IMR-90 (cell line): ENCODE data around the gene INPP4A. TPM values are rescaled to one million over a fixed set of nuclear protein-coding genes. Genes with fewer than 3 reads are reported as not detected.

Experiments used
- ATAC-seq: fragments of 200-7000 bp; cut with Tn5 transposase; 2 replicates; pipeline ENCODE4 v1.9.1; 2020; ENCODE audit warnings: low read depth, mild to moderate bottlenecking, moderate library complexity
- BruUV-seq: library from RNA; stranded (reverse); fragments of 400-500 nt; replicated peaks from 2 replicates; lab custom pipeline; 2021; lab: Mats Ljungman, UMichigan
- CTCF ChIA-PET: fragments of 300-600 bp; formaldehyde crosslinking; extraction: SDS; loops from one replicate; lab custom pipeline; 2021; ENCODE audit warnings: antibody characterized with exemption; lab: Yijun Ruan, JAX
- POLR2A ChIA-PET: fragments of 300-600 bp; sonication (Branson Sonifier 250); formaldehyde crosslinking; loops from one replicate; lab custom pipeline; 2022; ENCODE audit warnings: antibody characterized with exemption; ENCODE audit not compliant: unreplicated experiment; lab: Charles Lee
- DNase-seq: peaks from one replicate; pipeline ENCODE4 v3.0.0; 2013
- H2AFZ ChIP-seq: replicated peaks from 2 replicates; pipeline ENCODE3; 2013; ENCODE audit warnings: low read length, mild to moderate bottlenecking; ENCODE audit not compliant: poor library complexity
- H2AK5ac ChIP-seq: 2 replicates; pipeline ENCODE4 v1.6.1; 2013; ENCODE audit warnings: low read depth, low read length, inconsistent platforms
- H2AK9ac ChIP-seq: replicated peaks from 2 replicates; pipeline ENCODE3; 2013; ENCODE audit warnings: mild to moderate bottlenecking, low read depth, low read length, moderate library complexity; ENCODE audit not compliant: poor library complexity
- H2BK120ac ChIP-seq: 2 replicates; pipeline ENCODE4 v1.6.1; 2013; ENCODE audit warnings: low read depth, low read length, inconsistent platforms
- H2BK15ac ChIP-seq: 3 replicates; pipeline ENCODE4 v1.6.1; 2013; ENCODE audit warnings: low read depth, low read length, inconsistent platforms
- H2BK20ac ChIP-seq: 2 replicates; pipeline ENCODE4 v1.6.1; 2013; ENCODE audit warnings: low read depth, mild to moderate bottlenecking, inconsistent platforms, low read length, moderate library complexity
- H2BK5ac ChIP-seq: 2 replicates; pipeline ENCODE4 v1.6.1; 2013; ENCODE audit warnings: mild to moderate bottlenecking, low read depth, low read length, inconsistent platforms; ENCODE audit not compliant: poor library complexity, severe bottlenecking
- H3K14ac ChIP-seq: replicated peaks from 2 replicates; pipeline ENCODE4 v1.6.1; 2013; ENCODE audit warnings: low read depth, low read length, inconsistent platforms
- H3K18ac ChIP-seq: 2 replicates; pipeline ENCODE4 v1.6.1; 2013; ENCODE audit warnings: low read depth, low read length, control low read depth
- H3K23ac ChIP-seq: 2 replicates; pipeline ENCODE4 v1.6.1; 2013; ENCODE audit warnings: low read depth, low read length, inconsistent platforms
- H3K27ac ChIP-seq: 2 replicates; pipeline ENCODE4 v1.5.1; 2013; ENCODE audit warnings: mild to moderate bottlenecking, control low read depth, low read length; ENCODE audit not compliant: insufficient read depth
- H3K27me3 ChIP-seq: 2 replicates; pipeline ENCODE4 v1.6.1; 2013; ENCODE audit warnings: low read length; ENCODE audit not compliant: control insufficient read depth, insufficient read depth
- H3K36me3 ChIP-seq: 2 replicates; pipeline ENCODE4 v1.6.1; 2013; ENCODE audit warnings: low read length, mixed read lengths; ENCODE audit not compliant: control insufficient read depth, insufficient read depth
- H3K4ac ChIP-seq: 2 replicates; pipeline ENCODE4 v1.6.1; 2013; ENCODE audit warnings: low read depth, low read length, inconsistent platforms
- H3K4me1 ChIP-seq: 2 replicates; pipeline ENCODE4 v1.6.1; 2013; ENCODE audit warnings: low read length, mixed read lengths; ENCODE audit not compliant: control insufficient read depth, insufficient read depth
- H3K4me2 ChIP-seq: 2 replicates; pipeline ENCODE4 v1.6.1; 2013; ENCODE audit warnings: low read depth, mild to moderate bottlenecking, control low read depth, low read length, moderate library complexity
- H3K4me3 ChIP-seq: 2 replicates; pipeline ENCODE4 v1.5.1; 2013; ENCODE audit warnings: low read depth, mild to moderate bottlenecking, control low read depth, low read length, moderate library complexity; ENCODE audit not compliant: insufficient read depth
- H3K56ac ChIP-seq: 2 replicates; pipeline ENCODE4 v1.6.1; 2013; ENCODE audit warnings: low read length, inconsistent platforms; ENCODE audit not compliant: insufficient read depth; ENCODE audit errors: extremely low read depth
- H3K79me1 ChIP-seq, 2 experiments: 2 replicates each; pipeline ENCODE4 v1.6.1; 2013; ENCODE audit warnings: low read length in 2 of 2, inconsistent platforms in 1 of 2, low read depth in 1 of 2
- H3K9ac ChIP-seq: 2 replicates; pipeline ENCODE4 v1.6.1; 2013; ENCODE audit warnings: low read depth, low read length, control low read depth
- H3K9me1 ChIP-seq: 2 replicates; pipeline ENCODE4 v1.6.1; 2013; ENCODE audit warnings: low read length, inconsistent platforms; ENCODE audit not compliant: insufficient read depth
- H3K9me3 ChIP-seq: 2 replicates; pipeline ENCODE4 v1.6.1; 2013; ENCODE audit warnings: low read length; ENCODE audit not compliant: control insufficient read depth, insufficient read depth
- H4K20me1 ChIP-seq: 2 replicates; pipeline ENCODE4 v1.6.1; 2013; ENCODE audit warnings: low read length, inconsistent platforms; ENCODE audit not compliant: insufficient read depth
- H4K5ac ChIP-seq: 2 replicates; pipeline ENCODE4 v1.6.1; 2013; ENCODE audit warnings: mild to moderate bottlenecking, low read depth, low read length, control low read depth
- H4K8ac ChIP-seq, 2 experiments: 2 replicates each; pipeline ENCODE4 v1.6.1; 2013; ENCODE audit warnings: low read depth in 2 of 2, low read length in 2 of 2, control low read depth in 1 of 2, inconsistent platforms in 1 of 2
- H4K91ac ChIP-seq: 2 replicates; pipeline ENCODE4 v1.6.1; 2013; ENCODE audit warnings: low read depth, low read length, inconsistent platforms; ENCODE audit not compliant: insufficient read depth
- CEBPB ChIP-seq: IDR thresholded peaks from 2 replicates; pipeline ENCODE4 v1.6.1; 2012; ENCODE audit warnings: low read depth, low read length, improper control_type of control experiment
- CHD1 ChIP-seq: IDR thresholded peaks from 2 replicates; pipeline ENCODE4 v1.6.1; 2012; ENCODE audit warnings: low read depth, low read length, improper control_type of control experiment
- NFE2L2 ChIP-seq: fragments of 150-350 bp; IDR thresholded peaks from 2 replicates; pipeline ENCODE4 v1.6.1; 2016; ENCODE audit warnings: low read depth, mild to moderate bottlenecking, low read length
- POLR2A ChIP-seq: IDR thresholded peaks from 2 replicates; pipeline ENCODE4 v1.6.1; 2012; ENCODE audit warnings: mild to moderate bottlenecking, low read depth, low read length
- WGBS, 2 experiments: methylation state at CpG; one replicate each; pipeline versions ENCODE4 v1.1.5 to v1.1.7; 2013; ENCODE audit warnings: missing lambda C conversion rate in 2 of 2; ENCODE audit not compliant: insufficient read length in 1 of 2; ENCODE audit errors: extremely low coverage in 2 of 2; 5-methylcytosine and 5-hydroxymethylcytosine counted together
- dilution Hi-C: fragments of 300-500 bp; cut with HindIII; formaldehyde crosslinking; loops from one replicate; pipeline ENCODE4 v1.14.3; 2018; ENCODE audit warnings: low sequenced_read_pairs; ENCODE audit not compliant: unreplicated experiment
- in situ Hi-C: fragments of 300-500 bp; cut with MboI; formaldehyde crosslinking; loops from 3 replicates; pipeline ENCODE4 v1.14.3; 2019; ENCODE audit warnings: low sequenced_read_pairs, inconsistent platforms, mixed read lengths
- intact Hi-C: fragments of 100-400 bp; cut with micrococcal nuclease; formaldehyde crosslinking; loops from 2 replicates; pipeline ENCODE4 v1.10.0; 2022
- polyA plus RNA-seq, 3 experiments: library from polyadenylated mRNA; depleted of rRNA; stranded (reverse); fragments of >200 nt; gene quantifications; 2 replicates each; pipeline ENCODE4 v1.2.3, GENCODE V29; 2012; ENCODE audit warnings: low replicate concordance in 1 of 3
- total RNA-seq: library from RNA; depleted of rRNA; stranded (reverse); fragments of >200 nt; gene quantifications from 2 replicates; pipeline ENCODE4 v1.2.3, GENCODE V29; 2012

The INPP4A gene
- total and polyA plus RNA-seq, 2 of the 4 experiments (the other 2 are of a cell fraction) = 14.5 to 27.1 TPM

DNA sequence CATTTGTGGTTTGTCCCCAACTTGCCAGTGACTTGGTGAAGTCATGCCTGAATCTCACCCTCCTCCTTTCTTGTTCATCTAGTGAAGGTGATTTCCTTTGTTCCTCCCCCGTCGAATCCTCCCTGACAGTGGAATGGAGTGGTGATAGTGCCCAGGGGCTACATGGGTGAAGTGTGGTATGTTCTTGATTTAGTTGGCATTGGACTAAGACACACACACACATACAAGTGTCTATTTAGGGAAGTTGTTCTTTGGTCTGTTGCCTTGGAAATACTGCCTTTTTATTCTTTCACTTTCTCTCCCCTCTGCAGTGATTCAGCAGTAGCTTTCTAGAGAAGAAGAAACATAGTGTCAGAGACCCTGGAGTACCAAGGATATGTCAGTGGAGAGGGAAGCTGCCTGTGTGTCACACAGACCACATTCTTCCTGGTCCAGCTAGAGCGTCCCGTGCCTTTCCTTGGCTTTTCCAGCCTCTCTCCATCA, 10.9 kb downstream of the INPP4A start:
- Histone ChIP-seq H3K4me3 (no peak overlapping the region), H4K20me1 (peaks cover 54% of the 10 kb centered on the region), H3K14ac (peak overlapping the region; percentile 61), H4K5ac (no peak overlapping the region), H3K27ac (peak overlapping the region; percentile 15; the same call in 1 of the 2 replicates), H3K56ac (no peak overlapping the region), H4K91ac (peak overlapping the region; percentile 64), H3K36me3 (no peaks in the 10 kb centered on the region), H3K9ac (no peak overlapping the region), H2AK9ac (no peak overlapping the region), H2BK120ac (peak overlapping the region; percentile 65), H4K8ac (peak overlapping the region in 1 of 2 experiments; percentile 61; a peak in 1 of 4 replicates), H3K23ac (peak overlapping the region; percentile 74), H3K4me2 (peak overlapping the region; percentile 27), H2AFZ (no peak overlapping the region), H3K27me3 (no peaks in the 10 kb centered on the region), H2BK15ac (peak overlapping the region; percentile 69; the same call in 1 of the 3 replicates), H3K9me3 (no peaks in the 10 kb centered on the region), H3K79me1 (peaks cover 34 to 96% of the 10 kb centered on the region in 2 experiments), H3K4me1 (peaks cover 33% of the 10 kb centered on the region), H2BK5ac (peak overlapping the region; percentile 41), H2BK20ac (peak overlapping the region; percentile 82; the same call in 1 of the 2 replicates), H2AK5ac (peak overlapping the region; percentile 88), H3K18ac (peak overlapping the region; percentile 21; the same call in 1 of the 2 replicates), H3K9me1 (peaks cover 50% of the 10 kb centered on the region), H3K4ac (peak overlapping the region; percentile 68)
- DNase-seq (peak; percentile 64), ATAC-seq (peak; percentile 9; the same call in 1 of the 2 replicates)
- dilution Hi-C loops (no loop called here), intact Hi-C loops (no loop called here), in situ Hi-C loops (no loop called here)
- ChIA-PET POLR2A (no interaction called here), CTCF (no interaction called here)
- no CpG with 5 or more reads among the region's 4 CpGs for WGBS, 2 experiments
- BruUV-seq = no TSS peak
- peak; percentile 44; the same call in 1 of the 2 replicates for TF ChIP-seq NFE2L2
- no peak for TF ChIP-seq CHD1
- TF ChIP-seq CEBPB = no peak
- peak; percentile 17; the same call in 1 of the 2 replicates for TF ChIP-seq POLR2A
